ENCODE data around the gene AGTR2.
"Not testable (repeated sequence)": the region's sequence is repeated elsewhere in the genome, so short reads cannot be mapped to it uniquely, and the experiment has no call there.

The AGTR2 gene

GRCh38 chrX:116213262-116213661 lies 42.7 kb downstream of the AGTR2 start:
- Histone ChIP-seq H3K9me3 (ENCODE audit: control insufficient read depth in 5 of 5, low read length in 5 of 5) (peaks cover 0 to 6% (median 0%) of the 10 kb centered on the region in 5 donors), H3K9ac (ENCODE audit: low read length in 5 of 5) (no peak overlapping the region), H3K27ac (ENCODE audit: low read depth, low read length) (no peak overlapping the region), H3K4me3 (ENCODE audit: low read depth in 1 of 5, low read length in 5 of 5) (no peak overlapping the region), H3K27me3 (ENCODE audit: control insufficient read depth in 5 of 5, insufficient read depth in 4 of 5, low read length in 5 of 5) (no peaks in the 10 kb centered on the region), H3K4me1 (ENCODE audit: control insufficient read depth in 5 of 5, insufficient read depth in 5 of 5, low read length in 5 of 5) (no peaks in the 10 kb centered on the region), H3K36me3 (ENCODE audit: control insufficient read depth in 5 of 5, insufficient read depth in 5 of 5, low read length in 5 of 5) (no peaks in the 10 kb centered on the region)

GRCh38 chrX:116217080-116217479 lies 46.5 kb downstream of the AGTR2 start:
- not testable (repeated sequence) for H3K4me1 ChIP-seq (ENCODE audit: control insufficient read depth in 5 of 5, insufficient read depth in 5 of 5, low read length in 5 of 5); H3K27ac ChIP-seq (ENCODE audit: low read depth, low read length)

More at GRCh38 chrX:116217080-116217479, 46.5 kb downstream of the AGTR2 start:
- not testable (repeated sequence) for H3K27me3 ChIP-seq (ENCODE audit: control insufficient read depth in 5 of 5, insufficient read depth in 4 of 5, low read length in 5 of 5); H3K36me3 ChIP-seq (ENCODE audit: control insufficient read depth in 5 of 5, insufficient read depth in 5 of 5, low read length in 5 of 5); H3K4me3 ChIP-seq (ENCODE audit: low read depth in 1 of 5, low read length in 5 of 5); H3K9ac ChIP-seq (ENCODE audit: low read length in 5 of 5)
- peaks cover 0 to 11% (median 0%) of the 10 kb centered on the region in 5 donors for H3K9me3 ChIP-seq (ENCODE audit: control insufficient read depth in 5 of 5, low read length in 5 of 5)
